Left kidney (tissue), 2 donors: ENCODE results near the gene PPP1R12B. TPM values are rescaled to one million over a fixed set of nuclear protein-coding genes. Genes with fewer than 3 reads are reported as not detected.
A peak's percentile ranks its signal among the peaks of the same experiment; 100 is the strongest.
"Not testable (repeated sequence)": the region's sequence is repeated elsewhere in the genome, so short reads cannot be mapped to it uniquely, and the experiment has no call there.

Experiments used
- DNase-seq: peaks from one replicate; pipeline ENCODE4 v3.0.0-alpha.2; 2013
- polyA plus RNA-seq: library from polyadenylated mRNA; unstranded; fragments of 120-200 nt; gene quantifications from one replicate; pipeline ENCODE4 v1.2.1, GENCODE V29; 2013; ENCODE audit not compliant: insufficient read length

Gene PPP1R12B
- polyA plus RNA-seq, 1 donor = 27.3 TPM

GRCh38 chr1:202614363-202615207, 266.1 kb downstream of the PPP1R12B start:
- not testable (repeated sequence) for DNase-seq

DNA sequence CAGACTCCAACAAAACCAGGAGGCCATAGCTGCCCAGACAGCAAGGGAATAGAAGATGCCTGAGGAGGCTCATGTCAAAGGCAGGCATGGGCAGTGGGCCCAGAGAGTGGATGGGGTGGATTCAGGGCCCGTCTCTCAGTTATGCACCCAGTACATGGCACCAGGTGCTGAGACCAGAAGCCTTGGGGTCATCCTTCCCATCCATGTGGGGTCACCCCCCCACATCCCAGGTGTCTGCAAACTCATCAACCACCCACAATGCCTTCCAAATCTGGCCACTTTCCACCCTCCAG, 266.7 kb downstream of the PPP1R12B start:
- DNase-seq = not testable (repeated sequence)

DNA sequence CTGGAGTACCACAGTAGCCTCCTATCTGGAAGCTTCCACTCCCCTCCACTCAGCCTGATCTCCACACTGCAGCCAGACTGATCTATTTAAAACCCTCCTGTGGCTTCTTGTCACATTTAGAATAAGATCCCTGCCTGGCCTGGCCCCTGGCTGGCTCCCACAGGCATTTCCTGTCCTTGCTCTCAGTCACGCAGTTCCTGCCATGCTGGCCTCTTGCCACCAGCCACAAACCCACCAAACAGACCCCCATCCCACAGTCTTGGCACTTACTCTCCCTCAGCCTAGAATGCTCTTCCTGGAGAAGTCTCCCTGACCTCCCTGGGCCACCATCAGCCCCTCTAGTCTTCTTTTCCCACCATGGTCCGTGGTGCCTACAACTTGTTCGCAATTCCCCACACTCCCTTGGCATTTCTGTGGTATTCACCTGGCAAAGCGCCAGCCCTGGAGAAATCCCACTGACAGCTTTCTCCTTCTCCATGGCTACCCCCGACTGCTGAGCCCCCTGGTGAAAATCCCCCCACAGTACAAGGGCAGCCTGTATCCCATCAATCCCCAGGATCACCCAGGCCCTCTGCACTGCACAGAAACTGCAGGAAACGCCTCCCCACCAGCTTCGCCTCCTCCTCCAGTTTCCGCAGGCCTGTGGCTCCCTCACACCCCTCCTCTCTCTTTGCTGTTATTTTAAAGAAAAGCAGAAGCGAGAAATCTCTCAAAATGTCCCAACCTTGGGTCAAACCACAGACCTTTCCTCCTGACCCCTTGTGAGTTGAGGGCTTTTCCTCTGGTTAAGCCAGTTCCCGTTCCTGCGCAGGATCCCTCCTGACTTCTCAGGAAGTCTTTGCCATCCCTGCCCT, 267.2 kb downstream of the PPP1R12B start:
- no peak for DNase-seq

GRCh38 chr1:202616355-202616915, 267.9 kb downstream of the PPP1R12B start:
- DNase-seq = no peak

GRCh38 chr1:202619012-202619411, 270.5 kb downstream of the PPP1R12B start:
- DNase-seq = not testable (repeated sequence)

DNA sequence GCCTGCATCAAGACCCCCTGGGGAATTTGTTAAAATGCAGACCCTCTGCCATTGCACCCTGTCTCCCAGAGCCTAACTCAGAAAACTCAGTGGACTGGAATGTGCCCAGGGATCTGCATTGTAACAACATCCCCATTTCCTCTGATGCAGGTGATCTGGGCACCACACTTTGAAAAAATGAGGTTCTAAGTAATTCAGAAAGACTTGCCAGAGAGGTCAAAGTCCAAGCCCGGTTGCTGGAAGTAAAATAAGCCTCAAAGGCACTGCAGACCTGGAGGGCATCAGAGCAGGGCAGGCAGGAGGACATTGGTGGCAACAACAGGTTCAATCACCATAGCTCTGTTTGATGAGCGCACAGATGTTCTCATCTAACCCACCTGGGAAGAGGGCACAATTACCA, 271.0 kb downstream of the PPP1R12B start:
- no peak for DNase-seq

DNA sequence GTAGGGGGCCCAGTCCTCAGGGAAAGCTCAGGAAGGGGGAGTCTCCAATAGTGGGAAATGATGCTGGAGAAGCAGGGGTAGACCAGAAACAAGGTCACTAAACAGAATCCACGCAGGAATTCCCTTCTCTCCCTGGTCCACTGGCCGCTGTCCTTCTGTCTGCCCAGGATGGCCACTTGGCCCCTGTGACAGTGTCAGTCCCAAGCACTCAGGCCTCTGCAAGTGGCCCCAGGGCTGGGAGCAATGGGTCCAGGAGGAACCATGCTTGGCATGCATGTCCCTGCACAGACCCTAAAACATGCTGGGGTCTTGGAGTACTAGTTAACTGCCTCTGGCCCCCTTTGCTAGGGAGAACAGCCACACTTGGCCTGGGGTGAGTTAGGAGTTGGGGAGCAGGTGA, 271.5 kb downstream of the PPP1R12B start:
- not testable (repeated sequence) for DNase-seq

- no peak for DNase-seq
Observed at GRCh38 chr1:202621446-202621845, 272.9 kb downstream of the PPP1R12B start.

DNA sequence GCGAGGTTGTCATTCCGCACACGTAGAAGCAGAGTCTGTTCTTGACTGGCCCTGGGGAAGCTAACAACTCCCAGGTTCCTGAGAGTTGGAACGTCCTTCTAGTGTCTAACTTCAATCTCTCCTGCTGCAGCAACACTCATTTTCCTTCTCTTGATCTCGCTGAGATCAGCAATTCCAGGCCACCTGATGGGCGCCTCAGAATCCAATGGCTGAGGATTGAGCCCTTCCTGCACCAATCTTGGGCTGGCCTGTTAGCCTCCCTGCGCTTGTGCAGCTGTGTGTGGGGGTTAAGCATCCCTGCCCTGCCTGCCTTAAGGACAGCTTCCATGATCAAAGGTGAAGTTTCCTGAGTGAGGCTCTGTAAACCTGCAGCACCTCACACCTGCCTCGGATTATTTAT, 273.9 kb downstream of the PPP1R12B start:
- DNase-seq = no peak

DNA sequence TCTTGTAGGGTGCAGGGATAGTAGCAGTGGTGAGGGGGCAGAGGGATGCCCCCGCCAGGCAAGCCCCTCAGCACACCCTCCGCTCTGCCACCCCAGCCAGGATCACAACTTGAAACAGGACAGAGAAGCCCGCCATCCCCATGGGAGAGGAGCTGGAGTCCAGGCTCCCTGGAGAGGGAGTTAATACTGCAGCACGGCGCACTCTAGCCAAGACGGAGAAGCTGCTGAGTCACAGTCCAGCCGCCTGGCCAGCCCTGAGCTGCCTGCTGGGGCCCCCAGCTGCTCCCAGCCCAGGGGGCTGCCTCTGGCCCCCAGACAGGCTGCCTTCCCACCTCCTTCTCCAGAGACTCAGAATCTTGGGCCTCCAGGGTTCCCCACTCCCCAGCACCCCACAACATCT, 274.6 kb downstream of the PPP1R12B start:
- DNase-seq = no peak

GRCh38 chr1:202623476-202623875, 275.0 kb downstream of the PPP1R12B start:
- DNase-seq = not testable (repeated sequence)

DNA sequence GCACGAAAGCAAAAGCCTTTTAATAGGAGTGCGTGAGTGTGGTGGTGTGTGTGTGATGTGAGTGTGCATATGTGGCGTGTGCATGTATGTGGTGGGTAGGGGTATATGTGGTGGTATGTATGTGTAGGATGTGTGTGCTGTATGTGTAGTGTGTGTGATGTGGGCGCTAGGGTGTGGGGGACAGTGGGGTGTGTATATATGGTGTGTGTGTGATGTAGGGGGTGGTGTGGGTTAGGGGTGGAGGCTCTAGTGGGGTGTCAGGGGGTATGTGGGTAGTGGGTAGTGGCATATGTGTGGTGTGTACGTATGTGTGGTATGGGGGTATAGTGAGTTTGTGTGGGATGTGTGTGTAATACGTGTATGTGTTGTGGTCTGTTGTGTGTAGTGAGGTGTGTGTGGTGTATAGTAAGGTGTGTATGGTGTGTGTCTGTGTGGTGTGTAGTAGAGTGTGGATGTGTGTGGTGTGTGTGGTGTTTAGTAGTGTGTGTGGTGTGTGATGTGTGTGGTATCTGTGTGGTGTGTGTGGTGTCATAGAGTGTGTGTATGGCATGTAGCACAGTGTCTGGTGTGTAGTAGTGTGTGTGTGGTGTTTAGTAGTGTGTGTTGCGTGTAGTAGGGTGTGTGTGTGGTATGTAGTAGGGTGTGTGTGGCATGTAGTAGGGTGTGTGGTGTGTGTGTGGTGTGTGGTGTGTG, 275.7 kb downstream of the PPP1R12B start:
- no peak for DNase-seq

GRCh38 chr1:202624781-202625108, 276.2 kb downstream of the PPP1R12B start:
- DNase-seq = no peak

DNA sequence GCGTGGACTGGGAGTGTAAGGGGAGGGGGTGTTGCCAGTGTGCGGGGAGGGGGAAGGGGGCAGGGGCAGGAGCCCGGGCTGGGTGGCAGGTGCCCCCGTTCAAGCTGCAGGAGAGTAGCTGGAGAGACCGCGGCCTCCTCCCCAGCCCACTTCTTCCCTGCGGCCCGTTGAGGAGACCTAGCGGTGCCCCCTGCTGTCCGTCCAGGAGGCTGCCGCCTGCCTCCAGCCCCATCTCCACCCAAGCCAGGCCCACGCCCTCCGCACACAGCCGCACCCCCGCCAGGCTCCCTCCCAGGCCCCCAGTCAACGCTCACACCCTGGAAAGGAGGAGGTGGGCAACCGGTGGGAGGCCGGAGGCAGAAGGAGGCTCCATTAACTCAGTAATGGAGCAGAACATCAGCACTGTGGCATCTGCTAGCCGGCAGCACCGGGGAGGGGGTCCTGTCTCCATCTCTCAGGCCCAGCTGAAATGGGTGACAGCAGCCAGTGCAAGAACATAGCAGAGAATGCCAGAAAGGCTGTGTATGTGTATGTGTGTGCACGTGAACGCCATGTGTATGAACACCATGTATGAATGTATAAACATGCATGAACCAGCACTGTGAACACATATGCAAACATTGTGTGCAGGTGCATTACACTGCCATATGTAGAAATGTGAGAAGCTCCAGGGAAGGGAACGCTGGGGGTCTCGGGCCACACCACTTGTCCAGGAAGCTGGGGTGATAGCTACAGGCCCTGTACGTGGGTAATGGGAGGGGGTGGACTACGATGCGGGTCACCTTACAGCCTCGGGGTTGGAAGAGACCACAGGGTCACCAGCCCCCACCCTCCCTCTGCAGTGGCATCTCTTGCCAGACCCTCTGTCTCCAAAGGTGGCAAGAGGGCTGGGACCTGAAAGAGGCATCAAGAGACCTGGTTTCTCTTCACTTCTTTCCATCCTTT, 277.2 kb downstream of the PPP1R12B start:
- peak; percentile 43 for DNase-seq

- DNase-seq = not testable (repeated sequence)
Observed at GRCh38 chr1:202627036-202627435, 278.5 kb downstream of the PPP1R12B start.

GRCh38 chr1:202627841-202628565, 279.5 kb downstream of the PPP1R12B start:
- no peak for DNase-seq

DNA sequence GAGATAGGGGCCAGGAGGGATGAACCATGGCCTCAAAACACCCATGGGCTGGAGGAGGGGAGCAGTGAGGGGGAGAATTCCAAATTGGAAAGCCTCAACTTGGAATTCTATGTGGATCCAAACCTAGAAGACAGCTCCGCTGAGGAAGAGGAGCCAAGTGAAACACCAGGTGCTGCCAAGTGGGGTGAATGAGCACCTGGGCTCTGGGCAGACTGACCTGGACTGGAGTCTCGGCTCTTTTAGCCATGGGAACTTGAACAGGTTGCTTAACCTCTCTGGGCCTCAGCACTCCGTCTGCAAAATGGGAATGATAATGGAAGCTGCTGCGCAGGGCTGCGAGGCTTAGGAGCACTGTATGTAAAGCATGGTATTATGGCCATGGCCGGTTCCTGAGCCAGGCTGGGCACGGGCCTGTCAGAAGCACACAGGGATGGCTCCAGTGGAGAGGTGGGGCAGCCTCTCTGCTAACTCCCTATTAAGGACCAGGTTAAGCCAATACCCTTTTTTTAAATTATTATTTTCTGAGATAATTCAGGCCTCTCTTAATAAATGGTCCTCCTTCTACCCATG, 280.2 kb downstream of the PPP1R12B start:
- DNase-seq = no peak

GRCh38 chr1:202629257-202629811, 280.8 kb downstream of the PPP1R12B start:
- not testable (repeated sequence) for DNase-seq

GRCh38 chr1:202630096-202630495, 281.6 kb downstream of the PPP1R12B start:
- not testable (repeated sequence) for DNase-seq

GRCh38 chr1:202630541-202630940, 282.0 kb downstream of the PPP1R12B start:
- DNase-seq = no peak
